IMR-90 (cell line): ENCODE measurements around the gene TESK2. TPM values are rescaled to one million over a fixed set of nuclear protein-coding genes. Genes with fewer than 3 reads are reported as not detected.

Experiments used
- ATAC-seq: fragments of 200-7000 bp; cut with Tn5 transposase; 2 replicates; pipeline ENCODE4 v1.9.1; 2020; ENCODE audit warnings: low read depth, mild to moderate bottlenecking, moderate library complexity
- BruUV-seq: library from RNA; stranded (reverse); fragments of 400-500 nt; replicated peaks from 2 replicates; lab custom pipeline; 2021; lab: Mats Ljungman, UMichigan
- CTCF ChIA-PET: fragments of 300-600 bp; formaldehyde crosslinking; extraction: SDS; loops from one replicate; lab custom pipeline; 2021; ENCODE audit warnings: antibody characterized with exemption; lab: Yijun Ruan, JAX
- POLR2A ChIA-PET: fragments of 300-600 bp; sonication (Branson Sonifier 250); formaldehyde crosslinking; loops from one replicate; lab custom pipeline; 2022; ENCODE audit warnings: antibody characterized with exemption; ENCODE audit not compliant: unreplicated experiment; lab: Charles Lee
- DNase-seq: peaks from one replicate; pipeline ENCODE4 v3.0.0; 2013
- H2AFZ ChIP-seq: replicated peaks from 2 replicates; pipeline ENCODE3; 2013; ENCODE audit warnings: low read length, mild to moderate bottlenecking; ENCODE audit not compliant: poor library complexity
- H2AK5ac ChIP-seq: 2 replicates; pipeline ENCODE4 v1.6.1; 2013; ENCODE audit warnings: low read depth, low read length, inconsistent platforms
- H2AK9ac ChIP-seq: replicated peaks from 2 replicates; pipeline ENCODE3; 2013; ENCODE audit warnings: mild to moderate bottlenecking, low read depth, low read length, moderate library complexity; ENCODE audit not compliant: poor library complexity
- H2BK120ac ChIP-seq: 2 replicates; pipeline ENCODE4 v1.6.1; 2013; ENCODE audit warnings: low read depth, low read length, inconsistent platforms
- H2BK15ac ChIP-seq: 3 replicates; pipeline ENCODE4 v1.6.1; 2013; ENCODE audit warnings: low read depth, low read length, inconsistent platforms
- H2BK20ac ChIP-seq: 2 replicates; pipeline ENCODE4 v1.6.1; 2013; ENCODE audit warnings: low read depth, mild to moderate bottlenecking, inconsistent platforms, low read length, moderate library complexity
- H2BK5ac ChIP-seq: 2 replicates; pipeline ENCODE4 v1.6.1; 2013; ENCODE audit warnings: mild to moderate bottlenecking, low read depth, low read length, inconsistent platforms; ENCODE audit not compliant: poor library complexity, severe bottlenecking
- H3K14ac ChIP-seq: replicated peaks from 2 replicates; pipeline ENCODE4 v1.6.1; 2013; ENCODE audit warnings: low read depth, low read length, inconsistent platforms
- H3K18ac ChIP-seq: 2 replicates; pipeline ENCODE4 v1.6.1; 2013; ENCODE audit warnings: low read depth, low read length, control low read depth
- H3K23ac ChIP-seq: 2 replicates; pipeline ENCODE4 v1.6.1; 2013; ENCODE audit warnings: low read depth, low read length, inconsistent platforms
- H3K27ac ChIP-seq: 2 replicates; pipeline ENCODE4 v1.5.1; 2013; ENCODE audit warnings: mild to moderate bottlenecking, control low read depth, low read length; ENCODE audit not compliant: insufficient read depth
- H3K27me3 ChIP-seq: 2 replicates; pipeline ENCODE4 v1.6.1; 2013; ENCODE audit warnings: low read length; ENCODE audit not compliant: control insufficient read depth, insufficient read depth
- H3K36me3 ChIP-seq: 2 replicates; pipeline ENCODE4 v1.6.1; 2013; ENCODE audit warnings: low read length, mixed read lengths; ENCODE audit not compliant: control insufficient read depth, insufficient read depth
- H3K4ac ChIP-seq: 2 replicates; pipeline ENCODE4 v1.6.1; 2013; ENCODE audit warnings: low read depth, low read length, inconsistent platforms
- H3K4me1 ChIP-seq: 2 replicates; pipeline ENCODE4 v1.6.1; 2013; ENCODE audit warnings: low read length, mixed read lengths; ENCODE audit not compliant: control insufficient read depth, insufficient read depth
- H3K4me2 ChIP-seq: 2 replicates; pipeline ENCODE4 v1.6.1; 2013; ENCODE audit warnings: low read depth, mild to moderate bottlenecking, control low read depth, low read length, moderate library complexity
- H3K4me3 ChIP-seq: 2 replicates; pipeline ENCODE4 v1.5.1; 2013; ENCODE audit warnings: low read depth, mild to moderate bottlenecking, control low read depth, low read length, moderate library complexity; ENCODE audit not compliant: insufficient read depth
- H3K56ac ChIP-seq: 2 replicates; pipeline ENCODE4 v1.6.1; 2013; ENCODE audit warnings: low read length, inconsistent platforms; ENCODE audit not compliant: insufficient read depth; ENCODE audit errors: extremely low read depth
- H3K79me1 ChIP-seq, 2 experiments: 2 replicates each; pipeline ENCODE4 v1.6.1; 2013; ENCODE audit warnings: low read length in 2 of 2, inconsistent platforms in 1 of 2, low read depth in 1 of 2
- H3K9ac ChIP-seq: 2 replicates; pipeline ENCODE4 v1.6.1; 2013; ENCODE audit warnings: low read depth, low read length, control low read depth
- H3K9me1 ChIP-seq: 2 replicates; pipeline ENCODE4 v1.6.1; 2013; ENCODE audit warnings: low read length, inconsistent platforms; ENCODE audit not compliant: insufficient read depth
- H3K9me3 ChIP-seq: 2 replicates; pipeline ENCODE4 v1.6.1; 2013; ENCODE audit warnings: low read length; ENCODE audit not compliant: control insufficient read depth, insufficient read depth
- H4K20me1 ChIP-seq: 2 replicates; pipeline ENCODE4 v1.6.1; 2013; ENCODE audit warnings: low read length, inconsistent platforms; ENCODE audit not compliant: insufficient read depth
- H4K5ac ChIP-seq: 2 replicates; pipeline ENCODE4 v1.6.1; 2013; ENCODE audit warnings: mild to moderate bottlenecking, low read depth, low read length, control low read depth
- H4K8ac ChIP-seq, 2 experiments: 2 replicates each; pipeline ENCODE4 v1.6.1; 2013; ENCODE audit warnings: low read depth in 2 of 2, low read length in 2 of 2, control low read depth in 1 of 2, inconsistent platforms in 1 of 2
- H4K91ac ChIP-seq: 2 replicates; pipeline ENCODE4 v1.6.1; 2013; ENCODE audit warnings: low read depth, low read length, inconsistent platforms; ENCODE audit not compliant: insufficient read depth
- BHLHE40 ChIP-seq: fragments of 150-350 bp; IDR thresholded peaks from 2 replicates; pipeline ENCODE4 v1.6.1; 2016; ENCODE audit warnings: mild to moderate bottlenecking, low read depth, low read length
- CHD1 ChIP-seq: IDR thresholded peaks from 2 replicates; pipeline ENCODE4 v1.6.1; 2012; ENCODE audit warnings: low read depth, low read length, improper control_type of control experiment
- MAFK ChIP-seq: IDR thresholded peaks from 2 replicates; pipeline ENCODE4 v1.6.1; 2012; ENCODE audit warnings: low read depth, low read length, improper control_type of control experiment
- MXI1 ChIP-seq: IDR thresholded peaks from 2 replicates; pipeline ENCODE4 v1.6.1; 2012; ENCODE audit warnings: low read depth, mild to moderate bottlenecking, low read length, moderate library complexity, borderline replicate concordance
- NFE2L2 ChIP-seq: fragments of 150-350 bp; IDR thresholded peaks from 2 replicates; pipeline ENCODE4 v1.6.1; 2016; ENCODE audit warnings: low read depth, mild to moderate bottlenecking, low read length
- RAD21 ChIP-seq: IDR thresholded peaks from 2 replicates; pipeline ENCODE4 v1.6.1; 2012; ENCODE audit warnings: low read length, improper control_type of control experiment
- RCOR1 ChIP-seq: IDR thresholded peaks from 2 replicates; pipeline ENCODE4 v1.6.1; 2012; ENCODE audit warnings: mild to moderate bottlenecking, low read length, improper control_type of control experiment; ENCODE audit not compliant: insufficient replicate concordance
- RFX5 ChIP-seq: IDR thresholded peaks from 2 replicates; pipeline ENCODE4 v1.8.0; 2012; ENCODE audit warnings: low read depth, mild to moderate bottlenecking, low read length, moderate library complexity
- SMC3 ChIP-seq: fragments of 150-350 bp; IDR thresholded peaks from 2 replicates; pipeline ENCODE4 v1.6.1; 2016; ENCODE audit warnings: low read depth, mild to moderate bottlenecking, antibody characterized with exemption, low read length, moderate library complexity
- WGBS, 2 experiments: methylation state at CpG; one replicate each; pipeline versions ENCODE4 v1.1.5 to v1.1.7; 2013; ENCODE audit warnings: missing lambda C conversion rate in 2 of 2; ENCODE audit not compliant: insufficient read length in 1 of 2; ENCODE audit errors: extremely low coverage in 2 of 2; 5-methylcytosine and 5-hydroxymethylcytosine counted together
- dilution Hi-C: fragments of 300-500 bp; cut with HindIII; formaldehyde crosslinking; loops from one replicate; pipeline ENCODE4 v1.14.3; 2018; ENCODE audit warnings: low sequenced_read_pairs; ENCODE audit not compliant: unreplicated experiment
- in situ Hi-C: fragments of 300-500 bp; cut with MboI; formaldehyde crosslinking; loops from 3 replicates; pipeline ENCODE4 v1.14.3; 2019; ENCODE audit warnings: low sequenced_read_pairs, inconsistent platforms, mixed read lengths
- intact Hi-C: fragments of 100-400 bp; cut with micrococcal nuclease; formaldehyde crosslinking; loops from 2 replicates; pipeline ENCODE4 v1.10.0; 2022
- polyA plus RNA-seq, 3 experiments: library from polyadenylated mRNA; depleted of rRNA; stranded (reverse); fragments of >200 nt; gene quantifications; 2 replicates each; pipeline ENCODE4 v1.2.3, GENCODE V29; 2012; ENCODE audit warnings: low replicate concordance in 1 of 3
- total RNA-seq: library from RNA; depleted of rRNA; stranded (reverse); fragments of >200 nt; gene quantifications from 2 replicates; pipeline ENCODE4 v1.2.3, GENCODE V29; 2012
- TF ChIP-seq, protein P1 (sequence below): fragments of 150-350 bp; IDR thresholded peaks from 2 replicates; pipeline ENCODE4 v1.6.1; 2017; ENCODE audit warnings: mild to moderate bottlenecking, antibody characterized with exemption, low read length, low read depth
- TF ChIP-seq, protein P2 (sequence below): fragments of 150-350 bp; IDR thresholded peaks from 2 replicates; pipeline ENCODE4 v1.6.1; 2016; ENCODE audit warnings: low read depth, mild to moderate bottlenecking, low read length, moderate library complexity, borderline replicate concordance

The TESK2 gene
- total and polyA plus RNA-seq, 2 of the 4 experiments (the other 2 are of a cell fraction), result 0.90 to 1.3 TPM

DNA sequence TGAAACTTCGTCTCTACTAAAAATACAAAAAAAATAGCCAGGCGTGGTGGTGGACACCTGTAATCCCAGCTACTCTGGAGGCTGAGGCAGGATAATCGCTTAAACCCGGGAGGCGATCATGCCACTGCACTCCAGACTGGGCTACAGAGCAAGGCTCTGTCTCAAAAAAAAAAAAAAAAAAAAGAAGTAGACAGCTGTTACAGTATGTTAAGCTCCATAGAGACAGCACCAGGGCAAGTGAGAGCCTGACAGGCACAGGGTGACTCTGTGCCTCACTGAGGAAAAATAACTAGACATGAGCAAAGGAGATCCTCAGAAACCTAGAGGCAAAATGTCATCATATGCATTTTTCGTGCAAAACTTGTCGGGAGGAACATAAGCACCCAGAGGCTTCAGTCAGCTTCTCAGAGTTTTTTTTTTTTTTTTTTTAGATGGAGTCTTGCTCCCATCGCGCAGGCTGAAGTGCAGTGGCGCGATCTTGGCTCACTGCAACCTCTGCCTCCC lies 39.7 kb upstream of the TESK2 start:
- Histone ChIP-seq H2AFZ (no peak overlapping the region), H3K4me3 (no peak overlapping the region), H2AK5ac (no peak overlapping the region), H3K18ac (no peak overlapping the region), H3K4me2 (no peak overlapping the region), H3K9ac (no peak overlapping the region), H3K9me3 (no peaks in the 10 kb centered on the region), H3K14ac (no peak overlapping the region), H4K20me1 (no peaks in the 10 kb centered on the region), H3K79me1 (no peaks in the 10 kb centered on the region), H2BK5ac (no peak overlapping the region), H2BK15ac (no peak overlapping the region), H4K91ac (no peak overlapping the region), H3K23ac (no peak overlapping the region), H3K9me1 (no peaks in the 10 kb centered on the region), H2BK20ac (no peak overlapping the region), H2AK9ac (no peak overlapping the region), H4K8ac (no peak overlapping the region), H3K27me3 (no peaks in the 10 kb centered on the region), H3K36me3 (no peaks in the 10 kb centered on the region), H2BK120ac (no peak overlapping the region), H3K4ac (no peak overlapping the region), H3K27ac (no peak overlapping the region), H3K56ac (no peak overlapping the region), H3K4me1 (no peaks in the 10 kb centered on the region), H4K5ac (no peak overlapping the region)
- no peak for TF ChIP-seq BHLHE40
- no peak for TF ChIP-seq CHD1
- TF ChIP-seq RAD21, result no peak
- TF ChIP-seq NFE2L2, result no peak
- no peak for TF ChIP-seq SMC3
- TF ChIP-seq, protein P1, sequence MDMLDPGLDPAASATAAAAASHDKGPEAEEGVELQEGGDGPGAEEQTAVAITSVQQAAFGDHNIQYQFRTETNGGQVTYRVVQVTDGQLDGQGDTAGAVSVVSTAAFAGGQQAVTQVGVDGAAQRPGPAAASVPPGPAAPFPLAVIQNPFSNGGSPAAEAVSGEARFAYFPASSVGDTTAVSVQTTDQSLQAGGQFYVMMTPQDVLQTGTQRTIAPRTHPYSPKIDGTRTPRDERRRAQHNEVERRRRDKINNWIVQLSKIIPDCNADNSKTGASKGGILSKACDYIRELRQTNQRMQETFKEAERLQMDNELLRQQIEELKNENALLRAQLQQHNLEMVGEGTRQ, result no peak
- no peak for TF ChIP-seq MAFK
- TF ChIP-seq RCOR1, result no peak
- TF ChIP-seq, protein P2, sequence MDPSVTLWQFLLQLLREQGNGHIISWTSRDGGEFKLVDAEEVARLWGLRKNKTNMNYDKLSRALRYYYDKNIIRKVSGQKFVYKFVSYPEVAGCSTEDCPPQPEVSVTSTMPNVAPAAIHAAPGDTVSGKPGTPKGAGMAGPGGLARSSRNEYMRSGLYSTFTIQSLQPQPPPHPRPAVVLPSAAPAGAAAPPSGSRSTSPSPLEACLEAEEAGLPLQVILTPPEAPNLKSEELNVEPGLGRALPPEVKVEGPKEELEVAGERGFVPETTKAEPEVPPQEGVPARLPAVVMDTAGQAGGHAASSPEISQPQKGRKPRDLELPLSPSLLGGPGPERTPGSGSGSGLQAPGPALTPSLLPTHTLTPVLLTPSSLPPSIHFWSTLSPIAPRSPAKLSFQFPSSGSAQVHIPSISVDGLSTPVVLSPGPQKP, result no peak
- TF ChIP-seq MXI1, result no peak
- TF ChIP-seq RFX5, result no peak
- intact Hi-C loops, result no loop called here
- POLR2A ChIA-PET, result interaction anchor here (0.6 kb wide), 1 partner anchor 12 kb away, joined by 16 read pairs; no protein-coding TSS in a partner anchor
- CTCF ChIA-PET, result interaction anchor here (0.6 to 0.8 kb wide), 2 partner anchors 9 to 170 kb away, joined by 4 read pairs; partner anchors contain the start of gene PRDX1
- in situ Hi-C loops, result no loop called here
- dilution Hi-C loops, result no loop called here
- no TSS peak for BruUV-seq
- 90% methylated on average over 2 of the region's 11 CpGs; no CpG with 5 or more reads in 1 of the 2 experiments for WGBS, 2 experiments
- ATAC-seq (no peak), DNase-seq (no peak)
